Left lung (tissue), 10 donors: Measurements from ENCODE around the gene GAB4. TPM values are rescaled to one million over a fixed set of nuclear protein-coding genes. Genes with fewer than 3 reads are reported as not detected.

ENCODE experiments used
- ATAC-seq: fragments of 200-7000 bp; cut with Tn5 transposase; one replicate; pipeline ENCODE4 v1.9.1; 2020; ENCODE audit warnings: moderate library complexity
- DNase-seq, 4 donors: peaks; one replicate each; pipeline ENCODE4 v3.0.0-alpha.2; 2013 to 2020
- H3K27ac ChIP-seq, 2 donors: fragments of 200-600 bp; sonication (generic) in 1 of 2; one replicate each; pipeline versions ENCODE4 v1.5.0 to v1.8.0; 2020 to 2021
- H3K27me3 ChIP-seq, 2 donors: fragments of 200-600 bp; sonication (generic) in 1 of 2; one replicate each; pipeline versions ENCODE4 v1.5.0 to v1.8.0; 2020 to 2021
- H3K36me3 ChIP-seq, 2 donors: fragments of 200-600 bp; sonication (generic) in 1 of 2; one replicate each; pipeline versions ENCODE4 v1.5.0 to v1.8.0; 2020 to 2021
- H3K4me1 ChIP-seq, 2 donors: fragments of 200-600 bp; one replicate each; pipeline ENCODE4 v1.8.0; 2021
- H3K4me3 ChIP-seq, 2 donors: fragments of 200-600 bp; sonication (generic) in 1 of 2; one replicate each; pipeline versions ENCODE4 v1.5.0 to v1.8.0; 2020 to 2021; ENCODE audit warnings: mild to moderate bottlenecking in 1 of 2
- H3K9me3 ChIP-seq, 2 donors: fragments of 200-600 bp; sonication (generic) in 1 of 2; one replicate each; pipeline versions ENCODE4 v1.5.0 to v1.8.0; 2020 to 2021
- CTCF ChIP-seq, 2 donors: fragments of 200-600 bp; sonication (generic) in 1 of 2; IDR thresholded peaks; one replicate each; pipeline versions ENCODE4 v1.5.0 to v1.8.0; 2021; ENCODE audit warnings: antibody characterized with exemption in 2 of 2
- intact Hi-C, 2 donors: fragments of 100-400 bp; cut with DNase I; formaldehyde crosslinking; loops; one replicate each; pipeline versions ENCODE4 v1.11.2 to v1.14.2; 2022
- polyA plus RNA-seq, 6 donors: library from polyadenylated mRNA; unstranded; fragments of 120-200 nt; gene quantifications; one replicate each; pipeline ENCODE4 v1.2.1, GENCODE V29; 2013; ENCODE audit not compliant: insufficient read length in 6 of 6
- total RNA-seq, 2 donors: library from RNA; stranded (reverse); fragmentation: NEBNext Ultra II Directional; extraction: Animal tissue kit (Norgen Biotek cat#: 25700); gene quantifications; one replicate each; pipeline ENCODE4 v1.2.1, GENCODE V29; 2021
- donor health status: DM: no; HTN: yes; CAD: no.
- donor health status: DM: no; HTN: no; CAD: no.

The GAB4 gene
- total and polyA plus RNA-seq, 8 donors: not detected

- ATAC-seq: no peak
- H3K27me3 ChIP-seq: peaks cover 0 to 47% of the 10 kb centered on the region in 2 donors
Measured at GRCh38 chr22:16914006-16914405, 94.0 kb downstream of the GAB4 start.

GRCh38 chr22:16912281-16912680, 95.7 kb downstream of the GAB4 start:
- ATAC-seq (no peak), DNase-seq (no peak)
- Histone ChIP-seq H3K4me3 (no peak overlapping the region), H3K27me3 (peaks cover 0 to 37% of the 10 kb centered on the region in 2 donors), H3K9me3 (no peaks in the 10 kb centered on the region), H3K27ac (no peak overlapping the region), H3K36me3 (no peaks in the 10 kb centered on the region), H3K4me1 (no peaks in the 10 kb centered on the region)
- no peak for TF ChIP-seq CTCF (IDR thresholded peaks at IDR 0.05)
- intact Hi-C loops: no loop called here

More at GRCh38 chr22:16914006-16914405, 94.0 kb downstream of the GAB4 start:
- DNase-seq: no peak
- no peaks in the 10 kb centered on the region for H3K36me3 ChIP-seq
- H3K27ac ChIP-seq: no peak overlapping the region
- H3K4me3 ChIP-seq: no peak overlapping the region
- H3K4me1 ChIP-seq: no peaks in the 10 kb centered on the region
- TF ChIP-seq CTCF (IDR thresholded peaks at IDR 0.05): no peak
- no peaks in the 10 kb centered on the region for H3K9me3 ChIP-seq
- intact Hi-C loops: no loop called here

Other genes starting within 250 kb of the GAB4 start
- gene XKR3, start 182.8 kb downstream of the GAB4 start, total RNA-seq: under 1 TPM; 0.15 to 0.31 TPM
- not detected for gene XKR3, start 182.8 kb downstream of the GAB4 start, polyA plus RNA-seq
- 10 to 100 TPM; 29.3 to 61.6 TPM for gene IL17RA, start 76.8 kb upstream of the GAB4 start, total RNA-seq
- 10 to 100 TPM in 1 of 6 donors, 1 to 10 TPM in 5; 7.6 to 10.6 (median 8.3) TPM for gene IL17RA, start 76.8 kb upstream of the GAB4 start, polyA plus RNA-seq
- 1 to 10 TPM in 1 of 2 donors, under 1 TPM in 1; 0.41 to 1.4 TPM for gene TMEM121B, start 113.1 kb upstream of the GAB4 start, total RNA-seq
- gene TMEM121B, start 113.1 kb upstream of the GAB4 start, polyA plus RNA-seq: 1 to 10 TPM in 1 of 6 donors, under 1 TPM in 5; 0.42 to 1.0 (median 0.94) TPM
- 10 to 100 TPM; 18.1 to 34.2 TPM for gene HDHD5, start 151.1 kb upstream of the GAB4 start, total RNA-seq
- gene HDHD5, start 151.1 kb upstream of the GAB4 start, polyA plus RNA-seq: 10 to 100 TPM; 33.0 to 38.9 (median 35.7) TPM
- gene ADA2, start 211.2 kb upstream of the GAB4 start, total RNA-seq: 10 to 100 TPM; 34.1 to 46.8 TPM
- gene ADA2, start 211.2 kb upstream of the GAB4 start, polyA plus RNA-seq: 10 to 100 TPM; 22.6 to 80.5 (median 51.5) TPM